DMS114 treated with DMSO at 0.1 percent for 48 hours (cell line): Measurements from ENCODE around the gene UFL1.
"Not testable (repeated sequence)": the region's sequence is repeated elsewhere in the genome, so short reads cannot be mapped to it uniquely, and the experiment has no call there.

Experiments used
- DNase-seq: peaks from one replicate; lab custom pipeline; 2025; ENCODE audit not compliant: unreplicated experiment; lab: John Stamatoyannopoulos, UW

The UFL1 gene

DNA sequence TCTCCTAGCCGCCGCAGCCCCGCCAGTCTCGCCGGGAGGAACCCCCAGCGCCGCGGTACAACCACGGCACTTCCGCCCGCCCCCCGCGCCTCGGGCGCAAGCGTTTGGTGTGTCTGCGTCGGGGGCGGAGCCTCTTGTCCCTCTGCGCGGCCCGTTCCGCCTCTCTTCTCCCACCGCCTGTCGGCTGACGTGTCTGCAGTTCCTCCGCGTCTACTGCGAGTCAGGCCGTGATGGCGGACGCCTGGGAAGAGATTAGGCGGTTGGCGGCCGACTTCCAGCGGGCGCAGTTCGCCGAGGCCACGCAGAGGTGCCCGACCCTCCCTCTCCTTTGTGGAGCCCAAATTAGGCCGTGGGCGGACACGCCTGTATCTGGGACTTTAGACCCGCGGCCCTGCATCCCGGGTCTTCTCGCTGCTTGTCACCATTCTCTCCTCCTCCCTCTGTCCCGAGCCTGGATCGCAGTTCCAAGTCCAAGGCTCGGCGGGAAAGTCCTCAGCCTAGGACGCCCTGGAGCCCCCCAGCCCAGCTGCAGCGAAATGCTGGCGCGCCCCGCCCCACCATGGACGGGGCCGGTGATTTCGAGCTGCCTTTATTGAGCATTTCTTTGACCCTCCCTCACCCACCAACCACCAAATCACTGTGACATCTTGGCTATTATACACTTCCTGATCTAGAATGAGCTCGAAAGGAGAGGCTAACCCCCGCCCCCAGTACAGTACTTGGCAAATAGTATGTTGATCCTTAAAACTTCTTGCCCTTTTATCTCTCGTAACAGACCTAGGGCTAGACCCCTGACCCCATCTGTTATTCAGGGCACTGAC, at the start of gene UFL1:
Gene UFL1, plus strand, starts transcription at position 163 of the 821 bp plus-strand sequence. Its CDS starts 68 bp downstream, at position 231.
- peak; percentile 87 for DNase-seq

- DNase-seq: not testable (repeated sequence)
Measured at GRCh38 chr6:96472291-96472690, 49.3 kb upstream of the UFL1 start.

DNA sequence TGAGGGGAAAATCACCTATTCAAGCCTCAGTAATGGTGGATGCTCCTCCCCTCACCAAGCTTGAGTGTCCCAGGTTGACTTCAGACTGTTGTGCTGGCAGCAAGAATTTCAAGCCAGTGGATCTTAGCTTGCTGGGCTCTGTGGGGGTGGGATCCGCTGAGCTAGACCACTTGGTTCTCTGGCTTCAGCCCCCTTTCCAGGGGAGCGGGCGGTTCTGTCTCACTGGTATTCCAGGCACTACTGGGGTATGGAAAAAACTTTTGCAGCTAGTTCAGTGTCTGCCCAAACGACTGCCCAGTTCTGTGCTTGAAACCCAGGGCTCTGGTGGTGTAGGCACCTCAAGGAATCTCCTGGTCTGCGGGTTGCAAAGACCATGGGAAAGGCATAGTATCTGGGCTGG, 42.9 kb upstream of the UFL1 start:
- DNase-seq: no peak

DNA sequence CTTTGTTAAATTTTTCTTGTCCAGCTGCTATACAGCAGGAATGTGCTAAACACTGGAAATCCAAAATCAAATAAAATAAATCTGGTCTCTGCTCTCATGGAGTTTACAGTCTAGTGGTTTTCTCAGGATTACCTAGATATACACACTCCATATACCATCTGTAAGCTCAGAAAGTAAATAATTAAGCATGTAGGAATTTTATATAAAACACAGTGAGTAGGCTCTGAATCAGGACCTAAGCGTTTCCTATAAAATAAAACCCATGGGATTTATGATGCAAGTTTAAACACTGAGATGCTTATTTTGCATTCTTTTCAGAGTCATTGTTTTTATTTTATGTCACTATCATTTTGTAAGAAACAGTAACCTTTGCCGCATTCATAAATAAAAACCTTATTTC, 29.7 kb upstream of the UFL1 start:
- DNase-seq: no peak

DNA sequence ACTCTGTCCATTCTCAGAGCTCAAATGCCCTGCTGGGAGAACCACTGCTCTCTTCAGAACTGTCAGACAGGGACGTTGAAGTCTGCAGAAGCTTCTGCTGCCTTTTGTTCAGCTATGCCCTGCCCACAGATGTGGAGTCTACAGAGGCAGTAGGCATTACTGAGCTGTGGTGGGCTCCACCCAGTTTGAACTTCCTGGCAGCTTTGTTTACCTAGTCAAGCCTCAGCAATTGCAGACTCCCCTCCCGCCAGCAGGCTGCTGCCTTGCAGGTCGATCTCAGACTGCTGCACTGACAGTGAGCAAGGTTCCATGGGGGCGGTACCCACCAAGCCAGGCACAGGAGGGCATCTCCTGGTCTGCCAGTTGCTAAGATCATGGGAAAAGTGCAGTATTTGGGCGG, 21.8 kb upstream of the UFL1 start:
- no peak for DNase-seq

GRCh38 chr6:96502915-96503314, 18.7 kb upstream of the UFL1 start:
- no peak for DNase-seq

DNA sequence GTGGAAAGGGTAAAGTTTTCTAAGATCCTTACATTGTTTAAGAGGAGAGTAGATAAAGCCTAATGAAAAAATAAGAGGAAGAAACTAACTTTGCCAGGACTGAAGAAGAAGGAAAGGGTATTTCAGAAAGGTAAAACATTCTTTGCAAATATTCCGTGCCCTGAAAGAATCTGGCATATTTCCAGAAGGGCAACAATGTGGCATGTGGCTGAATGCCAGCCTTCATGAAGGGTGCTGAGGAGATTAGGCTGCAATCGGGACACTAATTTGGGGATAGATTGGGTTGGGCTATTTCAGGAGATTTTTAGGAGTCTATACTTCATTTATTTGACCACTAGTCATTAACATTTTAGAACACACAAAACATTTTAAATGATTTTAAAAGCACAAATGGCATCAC, 16.2 kb upstream of the UFL1 start:
- DNase-seq: no peak

DNA sequence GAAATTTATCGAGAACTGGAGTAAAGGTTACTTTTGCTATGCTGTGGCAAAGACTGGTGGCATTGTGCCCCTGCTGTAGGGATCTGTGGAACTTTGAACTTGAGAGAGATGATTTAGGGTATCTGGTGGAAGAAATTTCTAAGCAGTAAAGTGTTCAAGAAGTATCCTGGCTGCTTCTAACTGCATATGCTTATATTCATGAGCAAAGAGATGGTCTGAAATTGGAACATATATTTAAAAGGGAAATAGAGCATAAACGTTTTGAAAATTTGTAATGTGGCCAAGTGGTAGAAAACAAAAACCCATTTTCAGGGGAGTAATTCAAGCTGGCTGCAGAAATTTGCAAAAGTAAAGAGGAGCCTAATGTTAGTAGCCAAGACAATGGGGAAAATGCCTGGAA, 12.3 kb upstream of the UFL1 start:
- no peak for DNase-seq

- DNase-seq: no peak
Measured at GRCh38 chr6:96520171-96521115, 1.2 kb upstream of the UFL1 start.

- no peak for DNase-seq
Measured at GRCh38 chr6:96521306-96521643, 331 bp upstream of the UFL1 start.

DNA sequence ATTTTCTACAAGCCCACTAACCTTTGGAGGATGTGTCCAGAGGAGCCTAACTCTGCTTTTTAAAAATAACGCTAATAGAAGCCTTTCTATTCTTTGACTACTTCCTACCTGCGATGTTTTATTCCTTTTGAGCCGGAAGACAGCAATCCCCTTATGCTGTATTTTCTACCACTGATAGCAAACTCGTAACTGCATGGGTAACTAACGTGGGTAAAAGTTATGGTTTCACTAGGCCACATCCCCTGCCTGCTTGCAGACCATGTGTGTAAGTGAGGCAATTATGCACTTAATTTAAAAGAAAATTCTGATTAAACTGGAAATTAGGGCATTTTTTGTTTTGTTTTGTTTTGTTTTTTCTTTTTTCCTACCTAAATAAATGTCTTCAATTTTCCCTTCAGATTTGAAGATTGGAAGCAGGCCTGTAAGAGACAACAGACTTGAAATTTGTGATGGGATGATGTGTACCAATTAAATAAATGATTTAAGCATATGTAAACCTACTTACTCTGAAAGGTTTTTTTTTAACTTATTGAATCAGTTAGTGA, 931 bp downstream of the UFL1 start:
- no peak for DNase-seq

DNA sequence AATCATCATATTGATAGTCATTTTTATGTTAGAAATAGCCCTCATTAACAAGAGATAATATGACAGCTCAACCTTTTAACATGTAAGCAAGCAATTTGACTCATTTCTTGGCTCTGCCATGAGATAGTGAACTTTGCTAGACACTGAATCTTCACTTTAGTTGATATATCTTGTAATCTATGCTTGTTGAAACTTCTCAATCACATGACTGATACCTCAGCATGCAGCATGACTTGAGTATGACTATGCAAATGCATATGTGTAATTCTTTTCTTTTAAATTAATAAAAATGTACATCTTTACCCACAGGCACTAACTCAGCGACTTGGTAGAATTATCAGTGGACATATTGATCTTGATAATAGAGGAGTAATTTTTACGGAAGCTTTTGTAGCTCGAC, 6.6 kb downstream of the UFL1 start:
- no peak for DNase-seq

DNA sequence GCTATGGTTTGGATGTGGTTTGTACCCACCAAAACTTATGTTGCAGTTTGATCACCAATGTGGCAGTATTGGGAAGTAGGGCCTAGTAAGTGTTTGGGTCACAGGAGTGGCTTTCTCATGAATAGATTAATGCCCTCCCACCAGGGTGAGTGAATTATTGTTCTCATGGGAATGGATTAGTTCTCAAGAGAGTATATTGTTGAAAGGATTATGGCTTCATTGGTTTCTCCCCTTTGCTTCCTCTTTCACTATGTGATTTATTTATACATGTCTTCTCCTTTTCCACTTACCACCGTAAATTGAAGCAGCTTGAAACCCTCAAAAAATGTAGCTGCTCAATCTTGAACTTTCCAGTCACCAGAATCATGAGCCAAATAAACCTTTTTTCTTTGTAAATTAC, 10.8 kb downstream of the UFL1 start:
- DNase-seq: no peak

DNA sequence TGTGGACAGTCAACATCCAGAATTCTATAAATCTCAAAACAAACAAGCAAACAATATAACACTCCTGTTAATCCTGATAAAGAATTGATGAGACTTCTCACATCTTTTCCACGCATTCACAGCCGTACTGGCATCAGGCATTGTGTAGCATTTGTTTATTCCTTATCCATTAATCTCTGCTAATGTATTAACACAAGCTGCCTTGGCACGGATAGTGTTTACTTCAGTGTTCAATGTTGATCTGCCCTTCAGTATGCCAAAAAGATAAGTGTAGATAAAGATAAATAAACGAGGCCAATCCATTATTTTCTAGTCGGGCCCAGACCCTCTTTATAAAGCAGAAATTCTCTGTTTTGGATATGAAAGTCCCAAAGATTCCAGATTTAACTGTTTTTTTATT, 16.1 kb downstream of the UFL1 start:
- DNase-seq: no peak

DNA sequence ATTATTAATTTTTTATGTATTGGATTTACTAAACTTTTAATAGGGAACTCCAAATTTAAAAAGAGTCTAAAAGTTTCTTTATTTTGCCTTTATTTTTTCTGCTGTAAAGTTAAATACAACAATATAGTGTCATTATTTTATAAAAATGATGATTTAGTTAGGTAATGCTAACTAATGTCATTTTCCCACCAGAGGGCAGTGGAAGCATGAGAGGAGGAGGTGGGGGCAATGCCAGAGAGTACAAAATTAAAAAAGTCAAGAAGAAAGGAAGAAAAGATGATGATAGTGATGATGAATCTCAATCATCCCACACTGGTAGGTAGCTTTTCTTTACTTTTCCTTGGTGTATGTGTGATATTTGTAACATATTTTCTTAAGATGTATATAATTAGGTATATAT, 21.1 kb downstream of the UFL1 start:
- DNase-seq: no peak

DNA sequence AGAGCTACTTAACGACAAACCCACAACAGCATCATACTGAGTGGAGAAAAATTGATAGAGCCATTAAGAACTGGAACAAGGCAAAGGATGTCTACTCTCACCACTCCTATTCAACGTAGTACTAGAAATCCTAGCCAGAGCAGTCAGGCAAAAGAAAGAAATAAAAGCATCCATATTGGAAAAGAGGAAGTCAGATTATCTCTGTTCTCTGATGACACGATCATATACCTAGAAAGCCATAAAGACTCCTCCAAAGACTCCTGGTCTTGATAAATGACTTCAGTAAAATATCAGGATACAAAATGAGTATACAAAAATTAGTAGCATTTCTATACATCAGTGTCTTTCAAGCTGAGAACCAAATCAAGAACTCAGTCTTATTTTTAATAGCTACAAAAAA, 24.3 kb downstream of the UFL1 start:
- no peak for DNase-seq

GRCh38 chr6:96547654-96548053, 26.0 kb downstream of the UFL1 start:
- DNase-seq: no peak

DNA sequence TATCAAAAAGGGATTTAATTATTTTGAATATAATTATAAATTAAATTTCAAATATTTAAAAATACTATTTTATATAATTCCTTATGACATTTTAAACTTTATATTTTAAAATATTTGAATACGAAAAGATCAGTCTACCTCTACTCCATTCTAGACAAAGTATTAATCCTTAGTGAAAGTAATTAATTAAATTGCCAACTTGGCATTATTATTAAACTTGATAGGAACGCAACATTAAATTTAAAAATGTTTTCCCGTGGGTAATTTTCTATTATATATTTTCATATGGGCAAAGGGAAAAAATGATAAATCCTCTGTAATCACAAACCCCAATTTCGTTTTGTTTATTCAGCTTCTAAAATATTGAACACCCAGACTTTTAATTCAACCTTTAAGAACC, 33.0 kb downstream of the UFL1 start:
- no peak for DNase-seq

GRCh38 chr6:96559740-96560139, 38.1 kb downstream of the UFL1 start:
- DNase-seq: not testable (repeated sequence)

GRCh38 chr6:96562886-96563285, 41.3 kb downstream of the UFL1 start, which contains the start of gene FHL5:
Gene FHL5, plus strand, starts transcription at chr6:96563128. Its CDS starts 40,486 bp downstream, at chr6:96603614.
- DNase-seq: no peak

- DNase-seq: no peak
Measured at GRCh38 chr6:96563853-96564252, 42.2 kb downstream of the UFL1 start.

DNA sequence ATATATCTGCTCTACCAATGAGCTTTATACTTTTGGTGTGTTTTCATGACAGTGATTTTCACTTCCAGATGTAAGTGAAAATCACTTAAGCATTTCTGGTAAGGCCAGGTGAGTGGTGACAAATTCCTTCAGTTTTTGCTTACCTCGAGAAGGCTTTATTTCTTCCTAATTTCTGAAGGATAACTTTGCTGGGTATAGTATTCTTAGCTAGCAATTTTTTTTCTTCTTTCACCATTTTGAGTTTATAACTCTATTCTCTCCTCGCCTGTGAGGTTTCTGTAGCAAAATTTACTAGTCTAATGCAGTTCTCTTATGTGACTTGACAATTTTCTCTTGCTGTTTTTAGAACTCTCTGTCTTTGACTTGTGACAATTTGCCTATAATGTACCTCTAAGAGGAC, 48.4 kb downstream of the UFL1 start:
- DNase-seq: no peak
